ENCODE measurements around the gene VPREB1.

The VPREB1 gene

DNA sequence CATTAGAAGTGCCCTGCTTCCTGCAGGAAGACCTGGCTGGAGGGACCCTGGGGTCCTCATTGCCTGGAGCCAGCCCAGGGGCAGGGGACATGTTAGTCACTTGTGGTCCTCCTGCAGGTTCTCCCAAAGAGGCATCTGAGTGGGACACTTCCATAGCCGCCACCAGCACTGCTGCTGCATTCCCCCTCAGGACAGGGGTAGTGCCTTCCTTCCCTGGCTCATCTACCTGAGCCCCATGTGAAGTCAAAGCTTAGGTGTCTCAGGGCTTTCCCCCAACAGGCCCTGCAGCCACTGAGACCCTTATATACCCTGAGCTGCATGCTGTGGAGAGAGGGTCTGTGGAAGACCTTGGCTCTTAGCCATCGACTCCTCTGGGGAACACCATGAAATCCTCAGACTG lies 45.0 kb upstream of the VPREB1 start:
- no peaks in the 10 kb centered on the region for H3K36me3 ChIP-seq (replicated peaks; ENCODE audit: low read depth, low read length)
- H3K4me1 ChIP-seq (ENCODE audit: low read length): peaks cover 56% of the 10 kb centered on the region
- H3K9ac ChIP-seq (ENCODE audit: low read length): no peak overlapping the region
- TF ChIP-seq, protein P1, sequence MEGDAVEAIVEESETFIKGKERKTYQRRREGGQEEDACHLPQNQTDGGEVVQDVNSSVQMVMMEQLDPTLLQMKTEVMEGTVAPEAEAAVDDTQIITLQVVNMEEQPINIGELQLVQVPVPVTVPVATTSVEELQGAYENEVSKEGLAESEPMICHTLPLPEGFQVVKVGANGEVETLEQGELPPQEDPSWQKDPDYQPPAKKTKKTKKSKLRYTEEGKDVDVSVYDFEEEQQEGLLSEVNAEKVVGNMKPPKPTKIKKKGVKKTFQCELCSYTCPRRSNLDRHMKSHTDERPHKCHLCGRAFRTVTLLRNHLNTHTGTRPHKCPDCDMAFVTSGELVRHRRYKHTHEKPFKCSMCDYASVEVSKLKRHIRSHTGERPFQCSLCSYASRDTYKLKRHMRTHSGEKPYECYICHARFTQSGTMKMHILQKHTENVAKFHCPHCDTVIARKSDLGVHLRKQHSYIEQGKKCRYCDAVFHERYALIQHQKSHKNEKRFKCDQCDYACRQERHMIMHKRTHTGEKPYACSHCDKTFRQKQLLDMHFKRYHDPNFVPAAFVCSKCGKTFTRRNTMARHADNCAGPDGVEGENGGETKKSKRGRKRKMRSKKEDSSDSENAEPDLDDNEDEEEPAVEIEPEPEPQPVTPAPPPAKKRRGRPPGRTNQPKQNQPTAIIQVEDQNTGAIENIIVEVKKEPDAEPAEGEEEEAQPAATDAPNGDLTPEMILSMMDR (IDR thresholded peaks at IDR 0.05; ENCODE audit: low read depth, low read length): no peak
- no peak for TF ChIP-seq EZH2phosphoT487 (IDR thresholded peaks at IDR 0.05; ENCODE audit: low read depth)
- no peak overlapping the region for H3K4me2 ChIP-seq (ENCODE audit: low read length)
- no peak overlapping the region for H3K4me3 ChIP-seq (ENCODE audit: low read length)
- H2AFZ ChIP-seq (ENCODE audit: low read depth, low read length): no peak overlapping the region
- no peaks in the 10 kb centered on the region for H4K20me1 ChIP-seq (ENCODE audit: insufficient read depth, low read length)
- no peak overlapping the region for H3K27ac ChIP-seq (ENCODE audit: low read length)
- H3K79me2 ChIP-seq (ENCODE audit: low read length): no peaks in the 10 kb centered on the region
- 0 out of 2 replicates have a peak, but pooled peaks cover 3% of the 10 kb centered on the region for H3K27me3 ChIP-seq (ENCODE audit: low read depth, low read length)
- H3K9me3 ChIP-seq (ENCODE audit: insufficient read depth, low read length): no peaks in the 10 kb centered on the region

DNA sequence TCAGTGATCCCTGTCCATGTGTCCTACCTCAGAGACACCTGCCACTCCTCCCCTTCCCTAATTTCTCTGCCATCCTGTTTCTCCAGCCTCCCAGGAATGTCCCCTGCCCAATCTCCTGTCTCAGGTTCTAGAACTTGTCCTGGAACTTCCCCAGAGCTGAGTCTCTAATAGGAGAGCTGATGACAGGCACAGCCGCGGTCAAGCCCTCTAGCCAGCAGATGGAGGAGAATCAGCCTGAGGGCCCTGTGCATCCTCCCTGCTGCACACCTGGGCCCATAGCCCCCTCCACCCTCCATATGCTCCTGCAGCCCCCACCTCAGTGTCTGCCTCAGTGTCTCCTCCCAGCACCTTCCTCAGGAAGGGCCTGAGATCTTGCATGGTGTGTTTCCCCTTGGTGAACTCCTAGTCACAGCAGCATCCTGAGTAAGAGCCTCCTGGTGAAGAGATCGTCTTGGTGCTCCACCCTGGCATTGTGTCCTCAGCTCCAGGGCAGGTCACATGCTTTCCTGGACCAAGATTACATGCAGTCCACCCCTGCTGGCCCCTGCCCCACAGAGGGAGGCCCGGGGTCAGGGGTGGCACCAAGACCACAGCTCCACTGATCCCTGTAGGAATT lies 43.9 kb upstream of the VPREB1 start:
- Histone ChIP-seq H2AFZ (ENCODE audit: low read depth, low read length) (no peak overlapping the region), H3K9me3 (ENCODE audit: insufficient read depth, low read length) (no peaks in the 10 kb centered on the region), H3K4me2 (ENCODE audit: low read length) (no peak overlapping the region), H3K36me3 (replicated peaks; ENCODE audit: low read depth, low read length) (no peaks in the 10 kb centered on the region), H3K4me1 (ENCODE audit: low read length) (peaks cover 54% of the 10 kb centered on the region), H3K4me3 (ENCODE audit: low read length) (no peak overlapping the region), H3K27ac (ENCODE audit: low read length) (no peak overlapping the region), H3K79me2 (ENCODE audit: low read length) (no peaks in the 10 kb centered on the region), H3K27me3 (ENCODE audit: low read depth, low read length) (0 out of 2 replicates have a peak, but pooled peaks cover 3% of the 10 kb centered on the region), H3K9ac (ENCODE audit: low read length) (no peak overlapping the region), H4K20me1 (ENCODE audit: insufficient read depth, low read length) (no peaks in the 10 kb centered on the region)
- TF ChIP-seq EZH2phosphoT487 (IDR thresholded peaks at IDR 0.05; ENCODE audit: low read depth): no peak
- TF ChIP-seq, protein P1 (IDR thresholded peaks at IDR 0.05; ENCODE audit: low read depth, low read length): no peak

DNA sequence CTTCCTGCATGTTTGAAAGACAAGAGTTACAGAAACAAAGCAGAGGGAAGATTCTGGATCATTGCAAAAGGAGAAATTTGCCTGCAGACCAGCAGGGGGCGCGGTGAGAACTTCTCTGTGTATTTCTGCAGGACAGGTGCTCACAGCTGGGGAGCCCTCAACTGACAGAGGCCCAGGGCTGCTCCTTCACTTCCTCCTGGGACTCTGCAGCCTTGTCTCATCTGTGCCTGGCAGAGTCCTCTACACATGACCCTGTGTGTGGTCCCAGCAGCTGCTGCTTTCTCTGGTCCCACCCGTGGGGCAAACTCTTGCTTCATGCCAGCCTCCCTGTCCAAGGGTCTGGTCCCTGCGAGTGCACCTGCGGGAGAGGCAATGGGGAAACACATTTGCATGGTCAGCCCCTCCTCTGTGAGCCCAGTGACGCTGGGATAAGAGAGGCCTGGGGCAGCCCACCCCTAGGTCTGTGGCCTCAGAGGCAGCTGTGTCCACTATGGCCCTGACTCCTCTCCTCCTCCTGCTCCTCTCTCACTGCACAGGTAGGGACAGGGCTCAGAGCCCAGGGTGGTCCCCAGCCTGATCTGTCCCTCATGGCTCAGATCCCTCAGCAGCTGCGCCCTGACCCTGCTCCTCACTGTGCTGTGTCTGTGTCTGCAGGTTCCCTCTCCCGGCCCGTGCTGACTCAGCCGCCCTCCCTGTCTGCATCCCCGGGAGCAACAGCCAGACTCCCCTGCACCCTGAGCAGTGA lies 43.2 kb upstream of the VPREB1 start:
- H3K9me3 ChIP-seq (ENCODE audit: insufficient read depth, low read length): no peaks in the 10 kb centered on the region
- peak overlapping the region; percentile 57; the same call in 1 of the 2 replicates for H2AFZ ChIP-seq (ENCODE audit: low read depth, low read length)
- H3K27me3 ChIP-seq (ENCODE audit: low read depth, low read length): 0 out of 2 replicates have a peak, but pooled peaks cover 3% of the 10 kb centered on the region
- no peaks in the 10 kb centered on the region for H4K20me1 ChIP-seq (ENCODE audit: insufficient read depth, low read length)
- peaks cover 54% of the 10 kb centered on the region for H3K4me1 ChIP-seq (ENCODE audit: low read length)
- TF ChIP-seq, protein P1 (IDR thresholded peaks at IDR 0.05; ENCODE audit: low read depth, low read length): peak; percentile 82
- TF ChIP-seq EZH2phosphoT487 (IDR thresholded peaks at IDR 0.05; ENCODE audit: low read depth): no peak
- H3K27ac ChIP-seq (ENCODE audit: low read length): peak overlapping the region; percentile 45
- peak overlapping the region; percentile 70 for H3K4me2 ChIP-seq (ENCODE audit: low read length)
- H3K4me3 ChIP-seq (ENCODE audit: low read length): peak overlapping the region; percentile 33
- H3K9ac ChIP-seq (ENCODE audit: low read length): peak overlapping the region; percentile 16; the same call in 1 of the 2 replicates
- H3K79me2 ChIP-seq (ENCODE audit: low read length): no peaks in the 10 kb centered on the region
- H3K36me3 ChIP-seq (replicated peaks; ENCODE audit: low read depth, low read length): no peaks in the 10 kb centered on the region

DNA sequence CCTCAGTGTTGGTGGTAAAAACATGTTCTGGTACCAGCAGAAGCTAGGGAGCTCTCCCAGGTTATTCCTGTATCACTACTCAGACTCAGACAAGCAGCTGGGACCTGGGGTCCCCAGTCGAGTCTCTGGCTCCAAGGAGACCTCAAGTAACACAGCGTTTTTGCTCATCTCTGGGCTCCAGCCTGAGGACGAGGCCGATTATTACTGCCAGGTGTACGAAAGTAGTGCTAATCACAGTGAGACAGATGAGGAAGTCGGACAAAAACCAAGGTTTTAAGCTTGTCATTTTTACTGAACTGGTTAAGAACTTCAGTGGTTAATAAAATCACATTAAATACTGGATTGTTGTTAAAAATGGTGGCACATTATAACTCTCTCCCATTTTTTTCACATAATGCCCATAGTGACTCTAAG lies 42.6 kb upstream of the VPREB1 start:
- H3K4me1 ChIP-seq (ENCODE audit: low read length): peaks cover 48% of the 10 kb centered on the region
- peak overlapping the region; percentile 45 for H3K27ac ChIP-seq (ENCODE audit: low read length)
- H3K9me3 ChIP-seq (ENCODE audit: insufficient read depth, low read length): no peaks in the 10 kb centered on the region
- 0 out of 2 replicates have a peak, but pooled peaks cover 3% of the 10 kb centered on the region for H3K27me3 ChIP-seq (ENCODE audit: low read depth, low read length)
- TF ChIP-seq, protein P1 (IDR thresholded peaks at IDR 0.05; ENCODE audit: low read depth, low read length): no peak
- TF ChIP-seq EZH2phosphoT487 (IDR thresholded peaks at IDR 0.05; ENCODE audit: low read depth): no peak
- H3K4me2 ChIP-seq (ENCODE audit: low read length): peak overlapping the region; percentile 70
- no peaks in the 10 kb centered on the region for H3K36me3 ChIP-seq (replicated peaks; ENCODE audit: low read depth, low read length)
- H3K9ac ChIP-seq (ENCODE audit: low read length): peak overlapping the region; percentile 16; the same call in 1 of the 2 replicates
- H2AFZ ChIP-seq (ENCODE audit: low read depth, low read length): peak overlapping the region; percentile 57; the same call in 1 of the 2 replicates
- no peaks in the 10 kb centered on the region for H3K79me2 ChIP-seq (ENCODE audit: low read length)
- H3K4me3 ChIP-seq (ENCODE audit: low read length): peak overlapping the region; percentile 33
- H4K20me1 ChIP-seq (ENCODE audit: insufficient read depth, low read length): no peaks in the 10 kb centered on the region

Data from OCI-LY3 (cell line).